Gastrocnemius medialis (tissue), 4 donors: ENCODE results near the gene TMEM272.

Experiments used
- CTCF ChIP-seq, 5 experiments: fragments of 450-650 bp in 3 of 5; fragments of 200-600 bp in 2 of 5; sonication (generic) in 2 of 5; IDR thresholded peaks in 4 of 5; conservative IDR thresholded peaks in 1 of 5; 1 replicate in 4 of 5; 2 replicates in 1 of 5; pipeline ENCODE4 v1.5.1; 2016 to 2019; ENCODE audit warnings: antibody characterized with exemption in 5 of 5, mild to moderate bottlenecking in 3 of 5, moderate library complexity in 3 of 5
- POLR2A ChIP-seq, 2 donors: fragments of 450-650 bp; IDR thresholded peaks; one replicate each; pipeline ENCODE4 v1.6.1; 2017; ENCODE audit warnings: antibody characterized with exemption in 2 of 2, mild to moderate bottlenecking in 2 of 2, moderate library complexity in 2 of 2

GRCh38 chr13:51768976-51769375 lies 76.0 kb downstream of the TMEM272 start:
- no peak for TF ChIP-seq CTCF (IDR thresholded peaks at IDR 0.05 in 4 of 5, conservative IDR thresholded peaks at IDR 0.05 in 1 of 5)
- TF ChIP-seq POLR2A (IDR thresholded peaks at IDR 0.05) = no peak
